H1 (cell line): ENCODE results near the gene SMIM35. TPM values are rescaled to one million over a fixed set of nuclear protein-coding genes. Genes with fewer than 3 reads are reported as not detected.

Source experiments
- EGR1 ChIP-seq: IDR thresholded peaks from 2 replicates; pipeline ENCODE4 v1.6.1; 2011; ENCODE audit warnings: low read depth, low read length, borderline replicate concordance
- EP300 ChIP-seq, 2 experiments: IDR thresholded peaks; 1 replicate in 1 of 2; 2 replicates in 1 of 2; pipeline ENCODE4 v1.6.1; 2011 to 2012; ENCODE audit warnings: low read depth in 2 of 2, low read length in 2 of 2, mild to moderate bottlenecking in 2 of 2, borderline replicate concordance in 1 of 2, inconsistent platforms in 1 of 2, moderate library complexity in 1 of 2
- HDAC2 ChIP-seq, 2 experiments: fragments of 300-600 bp in 1 of 2; sonication (generic) in 1 of 2; IDR thresholded peaks; 2 replicates each; pipeline ENCODE4 v1.6.1; 2011 to 2012; ENCODE audit warnings: low read depth in 2 of 2, low read length in 2 of 2, mild to moderate bottlenecking in 2 of 2, moderate library complexity in 2 of 2, borderline replicate concordance in 1 of 2, inconsistent platforms in 1 of 2
- KDM4A ChIP-seq: IDR thresholded peaks from one replicate; pipeline ENCODE4 v1.7.1; 2012; ENCODE audit warnings: low read depth, mild to moderate bottlenecking, moderate library complexity, low read length, inconsistent platforms; ENCODE audit not compliant: severe bottlenecking
- POU5F1 ChIP-seq: IDR thresholded peaks from 2 replicates; pipeline ENCODE4 v1.6.1; 2011; ENCODE audit warnings: low read depth, mild to moderate bottlenecking, low read length, moderate library complexity
- RAD21 ChIP-seq, 2 experiments: IDR thresholded peaks in 1 of 2; conservative IDR thresholded peaks in 1 of 2; 2 replicates each; pipeline ENCODE4 v1.6.1; 2011; ENCODE audit warnings: low read depth in 2 of 2, low read length in 2 of 2, improper control_type of control experiment in 1 of 2, inconsistent platforms in 1 of 2, mild to moderate bottlenecking in 1 of 2, moderate library complexity in 1 of 2
- RFX5 ChIP-seq: IDR thresholded peaks from 2 replicates; pipeline ENCODE4 v1.6.1; 2011; ENCODE audit warnings: low read depth, low read length, improper control_type of control experiment, borderline replicate concordance
- RNF2 ChIP-seq: fragments of 200-900, 300-1000 bp; sonication (generic); IDR thresholded peaks from 2 replicates; pipeline ENCODE4 v1.7.1; 2016; ENCODE audit warnings: borderline replicate concordance, low read depth, mild to moderate bottlenecking, antibody characterized with exemption, low read length; ENCODE audit not compliant: poor library complexity, severe bottlenecking; ENCODE audit errors: missing control alignments
- SP4 ChIP-seq: IDR thresholded peaks from 2 replicates; pipeline ENCODE4 v1.6.1; 2012; ENCODE audit warnings: low read length, inconsistent platforms
- SUZ12 ChIP-seq: fragments of 200-600 bp; sonication (generic); IDR thresholded peaks from 2 replicates; pipeline ENCODE4 v1.6.1; 2012; ENCODE audit warnings: mild to moderate bottlenecking, inconsistent platforms, low read length, moderate library complexity, mixed read lengths
- TBP ChIP-seq: IDR thresholded peaks from 2 replicates; pipeline ENCODE4 v1.6.1; 2011; ENCODE audit warnings: low read depth, low read length, improper control_type of control experiment
- polyA plus RNA-seq, 7 experiments: library from polyadenylated mRNA; depleted of rRNA in 3 of 7; stranded (reverse) in 5 of 7; unstranded in 2 of 7; fragments of >200 nt in 5 of 7; fragments of 200-250 nt in 2 of 7; gene quantifications; 1 replicate in 5 of 7; 2 replicates in 1 of 7; 4 replicates in 1 of 7; pipeline versions ENCODE4 v1.2.1 to v1.2.3, GENCODE V29; 2011 to 2013; ENCODE audit warnings: missing spikeins in 2 of 7, mixed read lengths in 2 of 7
- total RNA-seq: library from RNA; stranded (reverse); fragmentation: NEBNext Ultra II Directional; extraction: Animal tissue kit (Norgen Biotek cat#: 25700); gene quantifications from 2 replicates; pipeline ENCODE4 v1.2.1, GENCODE V29; 2021
- TF ChIP-seq, protein P1 (sequence below): IDR thresholded peaks from 2 replicates; pipeline ENCODE4 v1.6.1; 2012; ENCODE audit warnings: low read length, inconsistent platforms

Gene SMIM35
- total and polyA plus RNA-seq, 2 of the 8 experiments (the other 6 are each of a cell fraction or from before 2014, with no cell fraction given) = not detected

DNA sequence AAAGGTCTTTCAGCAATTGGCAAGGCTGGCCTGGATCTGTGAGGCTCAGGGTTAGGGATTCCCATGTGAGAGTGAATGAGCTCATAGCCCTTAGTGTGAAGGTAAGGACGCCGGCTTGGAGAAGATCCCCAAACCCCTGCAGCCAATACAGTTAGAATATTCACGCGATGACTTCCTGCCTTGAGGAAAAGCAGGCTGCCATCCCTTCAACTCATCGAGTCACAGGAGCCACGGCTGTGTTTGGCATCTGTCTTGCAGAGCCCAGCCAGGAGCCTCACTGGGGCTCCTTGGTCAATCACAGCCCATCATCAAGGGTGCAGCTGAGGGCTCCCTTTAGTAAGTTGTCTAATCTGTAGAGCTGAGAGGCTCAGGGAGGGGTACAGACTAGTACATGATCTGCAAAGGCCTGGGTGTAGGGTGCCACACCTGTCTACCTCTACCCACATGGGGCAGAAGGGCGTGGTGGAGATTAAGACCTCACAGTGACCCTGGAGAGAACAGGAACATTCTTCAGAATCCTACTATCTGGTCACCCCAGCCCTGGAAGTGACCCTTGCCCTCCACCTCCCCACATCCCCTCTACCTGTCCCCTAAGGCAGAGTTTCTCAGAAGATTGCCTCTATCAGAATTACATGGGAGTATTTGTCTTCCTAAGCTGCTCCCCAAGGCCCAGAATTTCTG is 82.1 kb downstream of the SMIM35 start (continued):
- TF ChIP-seq, protein P1, sequence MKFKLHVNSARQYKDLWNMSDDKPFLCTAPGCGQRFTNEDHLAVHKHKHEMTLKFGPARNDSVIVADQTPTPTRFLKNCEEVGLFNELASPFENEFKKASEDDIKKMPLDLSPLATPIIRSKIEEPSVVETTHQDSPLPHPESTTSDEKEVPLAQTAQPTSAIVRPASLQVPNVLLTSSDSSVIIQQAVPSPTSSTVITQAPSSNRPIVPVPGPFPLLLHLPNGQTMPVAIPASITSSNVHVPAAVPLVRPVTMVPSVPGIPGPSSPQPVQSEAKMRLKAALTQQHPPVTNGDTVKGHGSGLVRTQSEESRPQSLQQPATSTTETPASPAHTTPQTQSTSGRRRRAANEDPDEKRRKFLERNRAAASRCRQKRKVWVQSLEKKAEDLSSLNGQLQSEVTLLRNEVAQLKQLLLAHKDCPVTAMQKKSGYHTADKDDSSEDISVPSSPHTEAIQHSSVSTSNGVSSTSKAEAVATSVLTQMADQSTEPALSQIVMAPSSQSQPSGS = no peak
- TF ChIP-seq RAD21 (IDR thresholded peaks at IDR 0.05 in 1 of 2, conservative IDR thresholded peaks at IDR 0.05 in 1 of 2; ENCODE audit: low read depth in 2 of 2, low read length in 2 of 2) (no peak), EGR1 (no peak), RFX5 (no peak), SP4 (no peak), RNF2 (no peak), KDM4A (no peak), EP300 (IDR thresholded peaks at IDR 0.05; ENCODE audit: borderline replicate concordance in 1 of 2, low read depth in 2 of 2, low read length in 2 of 2) (no peak), SUZ12 (no peak), HDAC2 (IDR thresholded peaks at IDR 0.05; ENCODE audit: borderline replicate concordance in 1 of 2, low read depth in 2 of 2, low read length in 2 of 2) (no peak), POU5F1 (no peak), TBP (no peak)
